Heart left ventricle (tissue), 13 donors: Measurements from ENCODE around the gene NLRP5.

Experiments
- CTCF ChIP-seq, 12 donors: fragments of 200-600 bp; sonication (generic) in 4 of 12; IDR thresholded peaks; one replicate each; pipeline versions ENCODE4 v1.5.0 to v1.8.0; 2018 to 2022; ENCODE audit warnings: antibody characterized with exemption in 12 of 12, mild to moderate bottlenecking in 5 of 12
- POLR2A ChIP-seq, 2 donors: fragments of 450-650 bp; IDR thresholded peaks; one replicate each; pipeline ENCODE4 v1.6.1; 2017; ENCODE audit warnings: antibody characterized with exemption in 2 of 2, mild to moderate bottlenecking in 2 of 2, moderate library complexity in 2 of 2
- donor health status: ischemic (EF 13 %, LVEDD 7.1; RV severe dilation, severe dysfunction).
- donor health status: DM: no; HTN: yes; CAD: no.
- donor health status: DM: no; HTN: no; CAD: no.
- donor health status: ischemic (EF 25% LVEDD 6.9; RV normal size, moderate dysfunction).
- donor health status: ischemic (EF 25% LVEDD 5.7; RV mildly dilated, moderate dysfunction).
- donor health status: ischemic (EF 35%, LVEDD 5.7; RV mildly dilated, moderate dysfunction).
- donor health status: nonischemic (EF 11% LVEDD 7.7; RV severe dilation, severe dysfunction).
- donor health status: DM: yes; HTN: yes; CAD: no.
- donor health status: PGD.
- donor health status: ischemic (EF 29% LVEDD 5.4; RV normal size, mild dysfunction).
- donor health status: nonischemic (EF 23%, LVEDD 6.1; RV moderate dilation, normal function).

- TF ChIP-seq CTCF (IDR thresholded peaks at IDR 0.05) (no peak), POLR2A (IDR thresholded peaks at IDR 0.05) (no peak)
These were observed 105.4 kb downstream of the NLRP5 start for GRCh38 chr19:56091751-56092546.
